Parathyroid adenoma (tissue), 2 donors: ENCODE data around the gene DSCAM.

Experiments
- H2AFZ ChIP-seq: fragments of 300-600 bp; sonication (generic); one replicate; pipeline ENCODE4 v1.7.0; 2017; ENCODE audit warnings: antibody characterized with exemption, mild to moderate bottlenecking
- H3K27ac ChIP-seq: fragments of 300-600 bp; sonication (generic); one replicate; pipeline ENCODE4 v1.7.0; 2017
- H3K27me3 ChIP-seq: fragments of 300-600 bp; sonication (generic); one replicate; pipeline ENCODE4 v1.7.0; 2017; ENCODE audit warnings: low read length; ENCODE audit not compliant: control insufficient read depth, insufficient read depth
- H3K36me3 ChIP-seq: fragments of 300-600 bp; sonication (generic); one replicate; pipeline ENCODE4 v1.7.0; 2017; ENCODE audit warnings: low read length; ENCODE audit not compliant: control insufficient read depth, insufficient read depth
- H3K4me1 ChIP-seq: fragments of 300-600 bp; sonication (generic); one replicate; pipeline ENCODE4 v1.7.0; 2017; ENCODE audit warnings: control low read depth
- H3K4me2 ChIP-seq: fragments of 300-600 bp; sonication (generic); one replicate; pipeline ENCODE4 v1.7.0; 2017; ENCODE audit warnings: low read length
- H3K4me3 ChIP-seq: fragments of 300-600 bp; sonication (generic); one replicate; pipeline ENCODE4 v1.7.0; 2017; ENCODE audit warnings: low read depth, low read length
- H3K79me2 ChIP-seq: fragments of 300-600 bp; sonication (generic); one replicate; pipeline ENCODE4 v1.7.0; 2017; ENCODE audit warnings: control low read depth
- H3K9ac ChIP-seq: fragments of 300-600 bp; sonication (generic); one replicate; pipeline ENCODE4 v1.7.0; 2017; ENCODE audit warnings: mild to moderate bottlenecking
- H3K9me3 ChIP-seq: fragments of 300-600 bp; sonication (generic); one replicate; pipeline ENCODE4 v1.7.0; 2017; ENCODE audit warnings: low read length; ENCODE audit not compliant: control insufficient read depth
- TF ChIP-seq, protein P1 (sequence below): fragments of 300-600 bp; sonication (generic); IDR thresholded peaks from one replicate; pipeline ENCODE4 v1.7.0; 2017; ENCODE audit warnings: antibody characterized with exemption, mild to moderate bottlenecking
- donor health status: primary hyperparathyroidism.

DSCAM gene

GRCh38 chr21:40073642-40074041 is 773.3 kb downstream of the DSCAM start:
- Histone ChIP-seq H3K27ac (no peak overlapping the region), H3K36me3 (no peaks in the 10 kb centered on the region), H3K4me1 (no peaks in the 10 kb centered on the region)

DNA sequence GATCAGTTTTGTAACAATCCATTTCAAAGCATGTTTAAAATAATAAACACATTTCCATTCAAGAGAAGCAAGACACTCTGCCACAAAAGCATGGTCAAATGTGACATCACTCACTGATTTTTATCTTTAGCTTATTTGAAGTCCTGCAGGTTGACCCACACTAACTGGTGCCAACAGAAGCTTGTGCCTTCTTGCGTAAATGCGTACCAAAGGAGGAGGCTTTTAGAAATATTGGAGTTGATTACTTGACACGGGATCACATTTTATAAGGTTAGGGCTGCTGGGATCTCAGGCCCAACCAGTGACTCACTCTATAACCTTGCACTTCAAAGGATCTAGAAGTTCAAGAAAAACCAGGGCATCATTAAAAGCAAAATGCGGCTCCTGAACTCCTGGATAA is 776.1 kb downstream of the DSCAM start:
- no peak overlapping the region for H2AFZ ChIP-seq
- no peaks in the 10 kb centered on the region for H3K9me3 ChIP-seq
- H3K4me3 ChIP-seq = no peak overlapping the region
- H3K9ac ChIP-seq = no peak overlapping the region
- H3K79me2 ChIP-seq = no peaks in the 10 kb centered on the region
- TF ChIP-seq, protein P1, sequence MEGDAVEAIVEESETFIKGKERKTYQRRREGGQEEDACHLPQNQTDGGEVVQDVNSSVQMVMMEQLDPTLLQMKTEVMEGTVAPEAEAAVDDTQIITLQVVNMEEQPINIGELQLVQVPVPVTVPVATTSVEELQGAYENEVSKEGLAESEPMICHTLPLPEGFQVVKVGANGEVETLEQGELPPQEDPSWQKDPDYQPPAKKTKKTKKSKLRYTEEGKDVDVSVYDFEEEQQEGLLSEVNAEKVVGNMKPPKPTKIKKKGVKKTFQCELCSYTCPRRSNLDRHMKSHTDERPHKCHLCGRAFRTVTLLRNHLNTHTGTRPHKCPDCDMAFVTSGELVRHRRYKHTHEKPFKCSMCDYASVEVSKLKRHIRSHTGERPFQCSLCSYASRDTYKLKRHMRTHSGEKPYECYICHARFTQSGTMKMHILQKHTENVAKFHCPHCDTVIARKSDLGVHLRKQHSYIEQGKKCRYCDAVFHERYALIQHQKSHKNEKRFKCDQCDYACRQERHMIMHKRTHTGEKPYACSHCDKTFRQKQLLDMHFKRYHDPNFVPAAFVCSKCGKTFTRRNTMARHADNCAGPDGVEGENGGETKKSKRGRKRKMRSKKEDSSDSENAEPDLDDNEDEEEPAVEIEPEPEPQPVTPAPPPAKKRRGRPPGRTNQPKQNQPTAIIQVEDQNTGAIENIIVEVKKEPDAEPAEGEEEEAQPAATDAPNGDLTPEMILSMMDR = no peak
- no peaks in the 10 kb centered on the region for H3K27me3 ChIP-seq
- H3K27ac ChIP-seq = no peak overlapping the region
- no peaks in the 10 kb centered on the region for H3K4me1 ChIP-seq
- no peak overlapping the region for H3K4me2 ChIP-seq
- no peaks in the 10 kb centered on the region for H3K36me3 ChIP-seq

More at GRCh38 chr21:40073642-40074041, 773.3 kb downstream of the DSCAM start:
- no peaks in the 10 kb centered on the region for H3K27me3 ChIP-seq
- no peaks in the 10 kb centered on the region for H3K9me3 ChIP-seq
- no peak overlapping the region for H3K4me2 ChIP-seq
- H3K79me2 ChIP-seq = no peaks in the 10 kb centered on the region
- no peak overlapping the region for H3K4me3 ChIP-seq
- H2AFZ ChIP-seq = no peak overlapping the region
- TF ChIP-seq, protein P1 = no peak
- H3K9ac ChIP-seq = no peak overlapping the region

- H2AFZ ChIP-seq = no peak overlapping the region
- H3K79me2 ChIP-seq = no peaks in the 10 kb centered on the region
- no peak overlapping the region for H3K9ac ChIP-seq
- no peaks in the 10 kb centered on the region for H3K36me3 ChIP-seq
- no peaks in the 10 kb centered on the region for H3K4me1 ChIP-seq
- no peak overlapping the region for H3K4me2 ChIP-seq
- TF ChIP-seq, protein P1 = no peak
- no peak overlapping the region for H3K4me3 ChIP-seq
- H3K27me3 ChIP-seq = no peaks in the 10 kb centered on the region
- no peaks in the 10 kb centered on the region for H3K9me3 ChIP-seq
- no peak overlapping the region for H3K27ac ChIP-seq
These were observed 779.2 kb downstream of the DSCAM start for GRCh38 chr21:40067751-40068150.

DNA sequence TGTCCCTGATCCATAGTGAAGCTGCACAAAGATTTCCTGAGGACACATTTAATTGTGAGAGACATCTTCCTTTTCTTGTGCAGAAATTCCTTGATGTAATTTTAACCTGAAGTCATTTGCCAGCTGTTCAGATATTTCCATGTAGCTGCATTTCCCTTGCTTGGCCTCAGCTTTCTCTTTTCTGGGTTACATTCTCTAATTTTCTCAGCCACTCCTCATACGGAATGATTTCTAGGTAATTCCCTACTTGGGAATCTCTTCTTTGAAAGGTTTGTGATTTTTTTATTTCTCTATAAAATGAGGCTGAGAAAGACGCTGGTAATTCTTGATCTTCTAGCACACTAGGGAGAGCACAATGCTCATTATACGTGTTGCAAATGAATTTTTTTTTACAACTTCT is 780.7 kb downstream of the DSCAM start:
- Histone ChIP-seq H2AFZ (no peak overlapping the region), H3K4me3 (no peak overlapping the region), H3K36me3 (no peaks in the 10 kb centered on the region), H3K9ac (no peak overlapping the region), H3K79me2 (no peaks in the 10 kb centered on the region), H3K27ac (no peak overlapping the region), H3K9me3 (no peaks in the 10 kb centered on the region), H3K27me3 (no peaks in the 10 kb centered on the region), H3K4me2 (no peak overlapping the region), H3K4me1 (no peaks in the 10 kb centered on the region)
- TF ChIP-seq, protein P1 = no peak

GRCh38 chr21:40060083-40060677 is 786.8 kb downstream of the DSCAM start:
- Histone ChIP-seq H3K9me3 (no peaks in the 10 kb centered on the region), H2AFZ (no peak overlapping the region), H3K9ac (no peak overlapping the region), H3K27me3 (no peaks in the 10 kb centered on the region), H3K4me3 (no peak overlapping the region), H3K79me2 (no peaks in the 10 kb centered on the region), H3K4me2 (no peak overlapping the region), H3K4me1 (no peaks in the 10 kb centered on the region), H3K36me3 (no peaks in the 10 kb centered on the region), H3K27ac (no peak overlapping the region)
- TF ChIP-seq, protein P1 = no peak
